Effector memory CD4-positive, alpha-beta T cell (primary cell): ENCODE results near the gene COL26A1.

ENCODE experiments used
- DNase-seq, 3 donors: peaks; one replicate each; pipeline ENCODE4 v3.0.0-alpha.2; 2020
- H3K27ac ChIP-seq: 2 replicates; pipeline ENCODE4 v1.7.0; 2013; ENCODE audit warnings: mild to moderate bottlenecking, low read length, moderate library complexity; ENCODE audit not compliant: insufficient read depth, poor library complexity, severe bottlenecking
- H3K27me3 ChIP-seq: replicated peaks from 2 replicates; pipeline ENCODE4 v1.7.0; 2013; ENCODE audit warnings: mild to moderate bottlenecking, low read length; ENCODE audit not compliant: insufficient read depth, control insufficient read depth, poor library complexity, severe bottlenecking
- H3K36me3 ChIP-seq: 2 replicates; pipeline ENCODE4 v1.7.0; 2013; ENCODE audit warnings: mild to moderate bottlenecking, low read length, moderate library complexity; ENCODE audit not compliant: control insufficient read depth, insufficient read depth
- H3K4me1 ChIP-seq: 2 replicates; pipeline ENCODE4 v1.7.0; 2013; ENCODE audit warnings: low read length, mild to moderate bottlenecking; ENCODE audit not compliant: control insufficient read depth, insufficient read depth, poor library complexity, severe bottlenecking
- H3K4me3 ChIP-seq: 2 replicates; pipeline ENCODE4 v1.7.0; 2013; ENCODE audit warnings: low read length, low read depth, mild to moderate bottlenecking; ENCODE audit not compliant: insufficient read depth, poor library complexity, severe bottlenecking
- H3K9me3 ChIP-seq: 2 replicates; pipeline ENCODE4 v1.7.0; 2013; ENCODE audit warnings: mild to moderate bottlenecking, low read length, moderate library complexity; ENCODE audit not compliant: control insufficient read depth

The COL26A1 gene

GRCh38 chr7:101580596-101580995, 217.9 kb downstream of the COL26A1 start:
- Histone ChIP-seq H3K27ac (no peak overlapping the region), H3K4me3 (no peak overlapping the region), H3K4me1 (no peaks in the 10 kb centered on the region), H3K9me3 (no peaks in the 10 kb centered on the region), H3K36me3 (no peaks in the 10 kb centered on the region), H3K27me3 (no peaks in the 10 kb centered on the region)
- DNase-seq, result no peak

GRCh38 chr7:101581891-101582290, 219.2 kb downstream of the COL26A1 start:
- no peak overlapping the region for H3K4me3 ChIP-seq
- H3K27ac ChIP-seq, result no peak overlapping the region
- no peaks in the 10 kb centered on the region for H3K4me1 ChIP-seq
- no peaks in the 10 kb centered on the region for H3K9me3 ChIP-seq
- DNase-seq, result no peak
- no peaks in the 10 kb centered on the region for H3K27me3 ChIP-seq
- no peaks in the 10 kb centered on the region for H3K36me3 ChIP-seq

- Histone ChIP-seq H3K27ac (no peak overlapping the region), H3K27me3 (no peaks in the 10 kb centered on the region), H3K4me3 (no peak overlapping the region), H3K9me3 (no peaks in the 10 kb centered on the region), H3K36me3 (no peaks in the 10 kb centered on the region), H3K4me1 (no peaks in the 10 kb centered on the region)
- no peak for DNase-seq
Measured at GRCh38 chr7:101582971-101583370, 220.3 kb downstream of the COL26A1 start.

DNA sequence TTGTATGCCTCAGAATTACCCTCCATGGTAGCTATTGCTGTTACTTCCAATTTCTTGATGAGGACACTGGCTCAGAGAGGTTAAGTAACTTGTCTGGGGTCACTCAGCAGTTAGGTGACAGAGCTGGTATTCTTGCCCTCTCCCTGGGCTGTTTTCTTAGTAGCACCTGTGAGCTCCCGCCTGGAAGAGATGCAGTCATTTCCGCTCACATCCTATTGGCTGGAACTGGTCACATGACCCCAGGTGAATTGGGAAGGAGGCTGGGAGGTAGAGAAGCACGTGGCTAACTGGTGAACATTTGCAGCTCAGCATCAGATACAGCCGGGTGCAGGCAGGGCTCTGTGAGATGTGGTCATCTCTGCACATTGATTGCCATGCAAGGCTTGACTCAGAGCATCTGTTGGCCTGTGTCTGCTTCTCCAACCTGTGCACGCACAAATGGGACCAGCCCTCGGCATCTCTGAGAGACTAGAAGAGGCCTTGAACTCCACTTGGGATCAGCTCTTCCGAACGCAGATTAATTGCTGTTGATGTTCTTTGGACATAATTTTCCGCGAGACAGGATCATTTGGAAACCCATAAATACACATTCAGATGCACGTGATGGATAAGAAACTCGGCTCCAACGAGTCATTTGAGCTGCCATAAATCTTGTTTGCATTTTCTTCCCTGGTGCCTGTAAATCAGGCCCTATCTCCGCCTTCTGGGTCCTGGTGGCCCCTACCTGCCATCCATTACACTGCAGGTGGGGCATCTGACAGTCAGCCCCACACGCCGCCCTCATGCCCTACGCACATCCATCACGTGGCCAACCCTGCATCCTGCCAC, 223.6 kb downstream of the COL26A1 start:
- Histone ChIP-seq H3K27me3 (no peaks in the 10 kb centered on the region), H3K36me3 (no peaks in the 10 kb centered on the region), H3K9me3 (no peaks in the 10 kb centered on the region), H3K4me1 (no peaks in the 10 kb centered on the region), H3K27ac (no peak overlapping the region), H3K4me3 (no peak overlapping the region)
- DNase-seq, result no peak

- H3K27me3 ChIP-seq, result no peaks in the 10 kb centered on the region
Measured at GRCh38 chr7:101586906-101587677, 224.4 kb downstream of the COL26A1 start.

GRCh38 chr7:101588131-101588935, 225.7 kb downstream of the COL26A1 start:
- Histone ChIP-seq H3K27ac (no peak overlapping the region), H3K36me3 (no peaks in the 10 kb centered on the region), H3K4me3 (no peak overlapping the region), H3K9me3 (no peaks in the 10 kb centered on the region), H3K27me3 (no peaks in the 10 kb centered on the region), H3K4me1 (no peaks in the 10 kb centered on the region)
- no peak for DNase-seq

More at GRCh38 chr7:101586906-101587677, 224.4 kb downstream of the COL26A1 start:
- H3K4me1 ChIP-seq, result no peaks in the 10 kb centered on the region
- no peak for DNase-seq
- no peak overlapping the region for H3K27ac ChIP-seq
- H3K36me3 ChIP-seq, result no peaks in the 10 kb centered on the region
- no peaks in the 10 kb centered on the region for H3K9me3 ChIP-seq
- H3K4me3 ChIP-seq, result no peak overlapping the region

GRCh38 chr7:101589052-101589451, 226.4 kb downstream of the COL26A1 start:
- no peak overlapping the region for H3K27ac ChIP-seq
- H3K9me3 ChIP-seq, result no peaks in the 10 kb centered on the region
- no peaks in the 10 kb centered on the region for H3K36me3 ChIP-seq
- no peak for DNase-seq
- H3K27me3 ChIP-seq, result no peaks in the 10 kb centered on the region
- no peak overlapping the region for H3K4me3 ChIP-seq
- no peaks in the 10 kb centered on the region for H3K4me1 ChIP-seq

- Histone ChIP-seq H3K4me1 (no peaks in the 10 kb centered on the region), H3K27ac (no peak overlapping the region), H3K27me3 (no peaks in the 10 kb centered on the region), H3K4me3 (no peak overlapping the region), H3K9me3 (no peaks in the 10 kb centered on the region), H3K36me3 (no peaks in the 10 kb centered on the region)
- no peak for DNase-seq
Measured at GRCh38 chr7:101589976-101590662, 227.4 kb downstream of the COL26A1 start.

DNA sequence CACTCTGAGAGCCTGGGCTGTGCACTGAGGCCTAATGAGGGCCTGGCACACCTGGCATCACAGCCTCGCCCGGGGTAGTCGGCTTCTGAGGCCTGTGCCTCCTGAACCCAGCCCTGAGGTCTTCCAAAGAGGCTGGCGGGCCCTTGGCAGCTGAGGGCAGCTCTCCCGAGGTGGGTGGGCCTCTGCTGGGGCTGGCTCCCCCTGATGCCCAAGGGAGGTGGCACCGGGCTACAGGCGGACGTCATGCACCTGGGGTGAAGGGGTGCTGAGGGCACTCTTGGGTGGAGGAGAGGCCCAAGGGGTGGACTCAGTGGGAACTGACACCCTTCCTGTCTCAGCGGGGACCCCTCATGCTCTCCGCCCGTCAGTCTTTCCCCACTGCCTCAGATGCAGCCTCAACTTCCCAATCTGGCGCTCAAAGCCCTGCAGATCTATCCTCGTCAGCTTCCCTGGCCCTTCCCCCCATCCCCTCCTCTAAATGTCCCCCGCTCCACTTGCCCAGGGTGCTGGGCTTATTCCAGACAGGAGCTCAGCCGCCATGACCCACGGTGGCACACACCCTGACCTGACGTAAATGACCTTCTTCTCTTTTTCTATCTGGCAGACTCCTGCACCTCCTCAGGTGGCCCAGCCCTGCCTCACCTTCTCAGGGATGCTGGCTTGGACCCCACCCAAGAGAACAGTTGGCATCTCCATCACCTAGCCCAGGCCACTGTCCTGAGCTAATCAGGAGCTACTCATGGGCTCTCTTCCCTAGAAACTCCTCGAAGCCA, 228.2 kb downstream of the COL26A1 start:
- Histone ChIP-seq H3K27me3 (no peaks in the 10 kb centered on the region), H3K36me3 (no peaks in the 10 kb centered on the region), H3K9me3 (no peaks in the 10 kb centered on the region), H3K4me1 (no peaks in the 10 kb centered on the region), H3K4me3 (no peak overlapping the region), H3K27ac (no peak overlapping the region)
- no peak for DNase-seq
